ENCODE measurements around the gene CDX2. TPM values are rescaled to one million over a fixed set of nuclear protein-coding genes. Genes with fewer than 3 reads are reported as not detected.

The CDX2 gene
- total RNA-seq, 3 donors from 2014 or later: 113 to 349 (median 240) TPM

DNA sequence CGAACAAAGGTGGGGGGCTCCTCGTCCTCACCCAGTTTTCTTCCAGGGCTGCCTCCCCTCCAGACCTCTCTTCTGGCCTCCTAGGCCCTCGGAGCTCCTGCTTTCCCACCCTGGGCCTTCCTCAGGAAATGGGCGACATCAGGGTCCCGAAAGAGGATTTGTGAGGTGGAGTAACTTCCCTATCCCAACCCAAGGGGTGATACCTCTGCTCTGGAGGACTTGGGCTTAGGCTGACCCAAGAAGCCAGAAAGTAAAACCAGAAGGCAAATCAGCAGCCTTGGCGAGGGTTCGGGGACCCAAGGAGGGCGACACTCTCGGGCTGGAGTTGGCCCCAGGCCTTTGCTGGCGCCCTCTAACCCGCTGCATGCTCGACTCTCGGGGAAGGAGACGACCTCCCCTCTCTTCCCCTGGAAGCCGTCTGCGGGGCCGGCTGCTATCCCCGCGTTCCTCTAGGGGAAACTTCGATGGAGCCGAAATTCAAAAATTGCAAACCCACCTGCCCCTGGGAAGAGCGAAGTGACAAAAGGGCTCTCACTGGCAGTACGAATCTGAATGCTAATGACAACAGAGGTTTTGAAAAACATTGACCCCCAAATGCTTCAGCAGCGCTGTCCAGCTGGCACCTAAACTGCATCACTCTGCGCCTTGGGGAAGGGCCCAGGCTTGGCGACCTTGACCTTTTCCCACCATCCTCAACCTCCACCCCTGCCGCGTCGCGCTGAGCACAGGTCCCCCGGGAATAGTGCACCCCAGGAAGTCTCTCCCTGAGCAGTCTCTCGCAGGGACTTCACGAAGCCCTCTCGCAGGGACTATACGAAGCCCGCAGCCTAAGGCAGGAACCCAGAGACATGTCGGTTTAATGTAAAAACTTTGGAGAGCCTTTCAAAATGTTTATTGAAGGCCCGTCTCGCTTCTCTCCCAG is 46.9 kb downstream of the CDX2 start:
- Histone ChIP-seq H3K36me3 (ENCODE audit: low read depth) (no peaks in the 10 kb centered on the region), H3K9me3 (no peaks in the 10 kb centered on the region), H3K4me3 (no peak overlapping the region), H3K4me1 (ENCODE audit: low read depth) (peaks cover 37% of the 10 kb centered on the region)
- ATAC-seq (no peak), DNase-seq (no peak)
- TF ChIP-seq, protein P1, sequence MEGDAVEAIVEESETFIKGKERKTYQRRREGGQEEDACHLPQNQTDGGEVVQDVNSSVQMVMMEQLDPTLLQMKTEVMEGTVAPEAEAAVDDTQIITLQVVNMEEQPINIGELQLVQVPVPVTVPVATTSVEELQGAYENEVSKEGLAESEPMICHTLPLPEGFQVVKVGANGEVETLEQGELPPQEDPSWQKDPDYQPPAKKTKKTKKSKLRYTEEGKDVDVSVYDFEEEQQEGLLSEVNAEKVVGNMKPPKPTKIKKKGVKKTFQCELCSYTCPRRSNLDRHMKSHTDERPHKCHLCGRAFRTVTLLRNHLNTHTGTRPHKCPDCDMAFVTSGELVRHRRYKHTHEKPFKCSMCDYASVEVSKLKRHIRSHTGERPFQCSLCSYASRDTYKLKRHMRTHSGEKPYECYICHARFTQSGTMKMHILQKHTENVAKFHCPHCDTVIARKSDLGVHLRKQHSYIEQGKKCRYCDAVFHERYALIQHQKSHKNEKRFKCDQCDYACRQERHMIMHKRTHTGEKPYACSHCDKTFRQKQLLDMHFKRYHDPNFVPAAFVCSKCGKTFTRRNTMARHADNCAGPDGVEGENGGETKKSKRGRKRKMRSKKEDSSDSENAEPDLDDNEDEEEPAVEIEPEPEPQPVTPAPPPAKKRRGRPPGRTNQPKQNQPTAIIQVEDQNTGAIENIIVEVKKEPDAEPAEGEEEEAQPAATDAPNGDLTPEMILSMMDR (IDR thresholded peaks at IDR 0.05): no peak
- intact Hi-C loops (cut with DNase I, micrococcal nuclease): no loop called here

DNA sequence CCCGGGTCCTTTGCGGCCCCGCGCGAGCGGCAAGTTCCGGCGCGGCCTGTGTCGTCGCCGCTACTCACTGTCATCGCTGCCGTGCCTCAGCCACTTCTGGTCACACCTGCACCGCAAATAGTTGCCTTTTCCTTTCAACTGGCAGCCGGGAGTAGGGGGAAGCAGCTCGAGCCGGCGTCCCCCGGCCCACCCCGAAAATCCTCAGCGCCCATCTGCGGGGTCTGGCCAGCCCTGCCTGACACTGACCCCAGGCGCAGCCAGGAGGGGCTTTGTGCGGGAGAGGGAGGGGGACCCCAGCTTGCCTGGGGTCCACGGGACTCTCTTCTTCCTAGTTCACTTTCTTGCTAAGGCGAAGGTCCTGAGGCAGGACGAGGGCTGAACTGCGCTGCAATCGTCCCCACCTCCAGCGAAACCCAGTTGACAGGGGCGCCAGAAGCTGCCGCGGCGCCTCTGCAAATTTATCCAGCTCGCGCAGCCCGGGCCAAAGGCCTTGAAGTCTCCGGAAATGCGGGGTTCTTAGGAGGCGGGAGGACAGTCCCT is 47.6 kb downstream of the CDX2 start:
- no peaks in the 10 kb centered on the region for H3K36me3 ChIP-seq (ENCODE audit: low read depth)
- DNase-seq: no peak
- TF ChIP-seq, protein P1 (IDR thresholded peaks at IDR 0.05): no peak
- intact Hi-C loops (cut with DNase I, micrococcal nuclease): no loop called here
- no peaks in the 10 kb centered on the region for H3K9me3 ChIP-seq
- peak; percentile 23 for ATAC-seq
- no peak overlapping the region for H3K4me3 ChIP-seq
- peaks cover 37% of the 10 kb centered on the region for H3K4me1 ChIP-seq (ENCODE audit: low read depth)

DNA sequence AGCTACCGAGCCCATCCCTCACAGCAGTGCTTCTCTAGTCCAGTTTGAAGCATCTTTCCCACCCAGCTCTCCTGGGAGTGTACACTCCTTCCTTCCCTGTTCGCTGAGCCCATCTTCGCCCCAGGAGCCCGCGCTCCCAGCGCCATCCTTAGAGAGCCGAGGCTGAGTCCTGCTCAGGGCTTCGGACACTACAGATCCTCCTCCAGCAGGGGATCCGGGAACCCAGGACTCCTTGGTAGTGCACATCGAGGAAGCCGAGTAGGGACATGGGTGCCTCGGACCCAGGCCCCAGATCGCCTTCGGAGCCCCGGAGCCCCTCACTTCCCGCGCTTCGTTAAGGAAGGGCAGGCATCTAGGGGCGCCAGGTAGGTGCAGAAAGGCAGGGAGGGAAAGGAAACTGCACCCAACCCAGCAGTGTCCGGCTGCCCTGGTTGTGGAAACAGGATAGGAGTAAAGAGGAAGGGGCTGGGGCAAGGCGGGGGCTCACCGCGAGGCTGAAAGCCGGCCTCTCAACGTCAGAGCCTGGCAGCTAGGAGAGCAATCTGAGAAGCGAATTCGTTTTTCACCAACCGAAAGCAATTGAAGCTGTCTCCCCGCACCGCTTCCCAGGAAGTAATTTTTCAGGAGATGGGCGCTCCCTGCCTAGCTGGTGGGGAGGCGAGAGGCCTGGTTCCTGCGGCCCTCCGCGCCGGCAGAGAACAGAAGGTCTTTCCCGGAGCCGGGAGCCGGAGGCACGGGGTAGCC is 48.3 kb downstream of the CDX2 start:
- Histone ChIP-seq H3K36me3 (ENCODE audit: low read depth) (no peaks in the 10 kb centered on the region), H3K4me1 (ENCODE audit: low read depth) (peaks cover 37% of the 10 kb centered on the region), H3K9me3 (no peaks in the 10 kb centered on the region), H3K4me3 (no peak overlapping the region)
- ATAC-seq: peak; percentile 61
- intact Hi-C loops (cut with DNase I, micrococcal nuclease): no loop called here
- DNase-seq: peak in 2 of 3 donors; percentile 15 to 50
- TF ChIP-seq, protein P1 (IDR thresholded peaks at IDR 0.05): no peak

DNA sequence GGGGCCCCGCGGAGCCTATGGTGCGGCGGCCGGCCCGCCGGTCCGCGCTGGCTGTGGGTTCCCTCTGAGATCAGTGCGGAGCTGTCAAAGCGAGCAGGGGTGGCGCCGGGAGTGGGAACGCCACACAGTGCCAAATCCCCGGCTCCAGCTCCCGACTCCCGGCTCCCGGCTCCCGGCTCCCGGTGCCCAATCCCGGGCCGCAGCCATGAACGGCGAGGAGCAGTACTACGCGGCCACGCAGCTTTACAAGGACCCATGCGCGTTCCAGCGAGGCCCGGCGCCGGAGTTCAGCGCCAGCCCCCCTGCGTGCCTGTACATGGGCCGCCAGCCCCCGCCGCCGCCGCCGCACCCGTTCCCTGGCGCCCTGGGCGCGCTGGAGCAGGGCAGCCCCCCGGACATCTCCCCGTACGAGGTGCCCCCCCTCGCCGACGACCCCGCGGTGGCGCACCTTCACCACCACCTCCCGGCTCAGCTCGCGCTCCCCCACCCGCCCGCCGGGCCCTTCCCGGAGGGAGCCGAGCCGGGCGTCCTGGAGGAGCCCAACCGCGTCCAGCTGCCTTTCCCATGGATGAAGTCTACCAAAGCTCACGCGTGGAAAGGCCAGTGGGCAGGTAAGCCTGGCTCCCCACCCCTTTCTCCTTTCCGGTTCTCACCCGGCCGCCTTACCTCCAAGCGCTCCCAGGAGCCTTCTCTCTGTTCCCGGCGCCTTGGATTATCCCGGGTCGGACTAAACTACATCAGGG is 49.0 kb downstream of the CDX2 start, which contains the start of gene PDX1:
PDX1 (plus strand) TSS at position 67 of the 743 bp plus-strand sequence; CDS start at position 206, 139 bp downstream.
- no peak within 1 kb of the TSS for H3K4me3 ChIP-seq
- no peaks in the 10 kb centered on the region for H3K36me3 ChIP-seq (ENCODE audit: low read depth)
- peaks cover 37% of the 10 kb centered on the region for H3K4me1 ChIP-seq (ENCODE audit: low read depth)
- ATAC-seq (peak; percentile 94), DNase-seq (peak; percentile 71 to 85 (median 74))
- TF ChIP-seq, protein P1 (IDR thresholded peaks at IDR 0.05): no peak
- intact Hi-C loops (cut with DNase I, micrococcal nuclease): no loop called here
- no peaks in the 10 kb centered on the region for H3K9me3 ChIP-seq

DNA sequence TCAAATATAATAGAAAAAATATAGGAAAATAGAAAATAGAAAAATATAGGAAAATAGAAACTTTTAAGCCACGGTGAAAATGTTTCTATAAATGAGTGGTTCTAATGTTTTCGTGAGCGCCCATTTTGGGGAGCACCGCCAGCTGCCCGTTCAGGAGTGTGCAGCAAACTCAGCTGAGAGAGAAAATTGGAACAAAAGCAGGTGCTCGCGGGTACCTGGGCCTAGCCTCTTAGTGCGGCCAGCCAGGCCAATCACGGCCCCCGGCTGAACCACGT is 49.5 kb downstream of the CDX2 start:
- DNase-seq (no peak), ATAC-seq (no peak)
- Histone ChIP-seq H3K9me3 (no peaks in the 10 kb centered on the region), H3K4me3 (no peak overlapping the region), H3K4me1 (ENCODE audit: low read depth) (peaks cover 37% of the 10 kb centered on the region), H3K36me3 (ENCODE audit: low read depth) (no peaks in the 10 kb centered on the region)
- intact Hi-C loops (cut with DNase I, micrococcal nuclease): no loop called here
- TF ChIP-seq, protein P1 (IDR thresholded peaks at IDR 0.05): no peak

Data from mucosa of descending colon (tissue), 3 donors.